ENCODE results near the gene NME9. TPM values are rescaled to one million over a fixed set of nuclear protein-coding genes. Genes with fewer than 3 reads are reported as not detected.

NME9 gene
- total and polyA plus RNA-seq, 7 donors, result 0.23 TPM; not detected in 6

- DNase-seq, result no peak
- 94 to 100% methylated on average over 1 of the region's 1 CpG for WGBS, 2 donors
- TF ChIP-seq CTCF (IDR thresholded peaks at IDR 0.05), result no peak
- TF ChIP-seq POLR2A (IDR thresholded peaks at IDR 0.05), result no peak
- TF ChIP-seq POLR2AphosphoS5 (IDR thresholded peaks at IDR 0.05), result no peak
- TF ChIP-seq EP300 (IDR thresholded peaks at IDR 0.05), result no peak
- Histone ChIP-seq H3K27me3 (no peaks in the 10 kb centered on the region), H3K27ac (no peak overlapping the region), H3K9me3 (no peaks in the 10 kb centered on the region), H3K4me1 (no peaks in the 10 kb centered on the region), H3K36me3 (peaks cover 0 to 67% (median 6%) of the 10 kb centered on the region in 4 donors), H3K4me3 (no peak overlapping the region)
- intact Hi-C loops (cut with DNase I), result no loop called here
These were observed 31.8 kb downstream of the NME9 start for GRCh38 chr3:138297876-138298275.

GRCh38 chr3:138297059-138297607 lies 32.5 kb downstream of the NME9 start:
- no peaks in the 10 kb centered on the region for H3K27me3 ChIP-seq
- H3K9me3 ChIP-seq, result no peaks in the 10 kb centered on the region
- TF ChIP-seq CTCF (IDR thresholded peaks at IDR 0.05) (no peak), POLR2AphosphoS5 (IDR thresholded peaks at IDR 0.05) (no peak), POLR2A (IDR thresholded peaks at IDR 0.05) (no peak), EP300 (IDR thresholded peaks at IDR 0.05) (no peak)
- no peak overlapping the region for H3K4me3 ChIP-seq
- intact Hi-C loops (cut with DNase I), result no loop called here
- no peaks in the 10 kb centered on the region for H3K4me1 ChIP-seq
- 89% methylated on average over 5 of the region's 5 CpGs for WGBS, 2 donors
- H3K36me3 ChIP-seq, result peaks cover 0 to 73% (median 13%) of the 10 kb centered on the region in 4 donors
- no peak overlapping the region for H3K27ac ChIP-seq
- no peak for DNase-seq

- 86 to 92% methylated on average over 1 of the region's 1 CpG for WGBS, 2 donors
- Histone ChIP-seq H3K9me3 (no peaks in the 10 kb centered on the region), H3K4me3 (no peak overlapping the region), H3K4me1 (no peaks in the 10 kb centered on the region), H3K27me3 (no peaks in the 10 kb centered on the region), H3K27ac (no peak overlapping the region), H3K36me3 (peaks cover 0 to 78% (median 15%) of the 10 kb centered on the region in 4 donors)
- intact Hi-C loops (cut with DNase I), result no loop called here
- TF ChIP-seq EP300 (IDR thresholded peaks at IDR 0.05) (no peak), POLR2A (IDR thresholded peaks at IDR 0.05) (no peak), POLR2AphosphoS5 (IDR thresholded peaks at IDR 0.05) (no peak), CTCF (IDR thresholded peaks at IDR 0.05) (no peak)
- no peak for DNase-seq
These were observed 33.0 kb downstream of the NME9 start for GRCh38 chr3:138296639-138297038.

- no peak overlapping the region for H3K27ac ChIP-seq
- H3K4me1 ChIP-seq, result no peaks in the 10 kb centered on the region
- intact Hi-C loops (cut with DNase I), result no loop called here
- no peaks in the 10 kb centered on the region for H3K9me3 ChIP-seq
- H3K27me3 ChIP-seq, result no peaks in the 10 kb centered on the region
- peaks cover 11 to 98% (median 51%) of the 10 kb centered on the region in 4 donors for H3K36me3 ChIP-seq
- H3K4me3 ChIP-seq, result no peak overlapping the region
- TF ChIP-seq POLR2AphosphoS5 (IDR thresholded peaks at IDR 0.05) (no peak), EP300 (IDR thresholded peaks at IDR 0.05) (no peak), CTCF (IDR thresholded peaks at IDR 0.05) (no peak), POLR2A (IDR thresholded peaks at IDR 0.05) (no peak)
- WGBS, 2 donors, result 95% methylated on average over 3 of the region's 3 CpGs
- DNase-seq, result no peak
These were observed 40.0 kb downstream of the NME9 start for GRCh38 chr3:138289701-138290100.

- peaks cover 11 to 98% (median 55%) of the 10 kb centered on the region in 4 donors for H3K36me3 ChIP-seq
- WGBS, 2 donors, result 89 to 95% methylated on average over 2 of the region's 2 CpGs
These were observed 40.4 kb downstream of the NME9 start for GRCh38 chr3:138289260-138289659.

More at GRCh38 chr3:138289260-138289659, 40.4 kb downstream of the NME9 start:
- H3K4me3 ChIP-seq, result no peak overlapping the region
- H3K9me3 ChIP-seq, result no peaks in the 10 kb centered on the region
- no peaks in the 10 kb centered on the region for H3K4me1 ChIP-seq
- H3K27ac ChIP-seq, result no peak overlapping the region
- intact Hi-C loops (cut with DNase I), result no loop called here
- no peak for DNase-seq
- no peak for TF ChIP-seq POLR2A (IDR thresholded peaks at IDR 0.05)
- no peak for TF ChIP-seq POLR2AphosphoS5 (IDR thresholded peaks at IDR 0.05)
- no peak for TF ChIP-seq EP300 (IDR thresholded peaks at IDR 0.05)
- TF ChIP-seq CTCF (IDR thresholded peaks at IDR 0.05), result no peak
- no peaks in the 10 kb centered on the region for H3K27me3 ChIP-seq

Data from sigmoid colon (tissue), 7 donors.